HCT116 (cell line): ENCODE results near the gene CHAF1A. TPM values are rescaled to one million over a fixed set of nuclear protein-coding genes. Genes with fewer than 3 reads are reported as not detected.

Experiments used
- ATAC-seq: fragments of 200-7000 bp; cut with Tn5 transposase; 2 replicates; pipeline ENCODE4 v1.9.1; 2020; ENCODE audit warnings: mild to moderate bottlenecking, moderate library complexity
- BruUV-seq: library from RNA; stranded (reverse); fragments of 400-500 nt; replicated peaks from 2 replicates; lab custom pipeline; 2021; lab: Mats Ljungman, UMichigan
- CTCF ChIA-PET: fragments of 300-600 bp; sonication (Branson Sonifier 250); formaldehyde crosslinking; loops from one replicate; lab custom pipeline; 2021; ENCODE audit warnings: antibody characterized with exemption; lab: Charles Lee
- POLR2A ChIA-PET: fragments of 300-600, 350-600 bp; sonication (Branson Sonifier 250); formaldehyde crosslinking; loops from one replicate; lab custom pipeline; 2021; ENCODE audit warnings: antibody characterized with exemption; lab: Charles Lee
- RAD21 ChIA-PET, 2 experiments: fragments of 300-600 bp; sonication (Branson Sonifier 250); formaldehyde crosslinking; loops; one replicate each; lab custom pipeline; 2023; ENCODE audit warnings: low total read pairs in 2 of 2; ENCODE audit not compliant: uncharacterized antibody in 2 of 2, unreplicated experiment in 2 of 2, low non-redundant PET in 1 of 2; lab: Charles Lee
- DNase-seq: peaks from one replicate; pipeline ENCODE4 v3.0.0-alpha.2; 2010; ENCODE audit warnings: low read depth, low spot score
- H2AFZ ChIP-seq: fragments of 200-600 bp; shearing (Covaris generic), sonication (generic); 2 replicates; pipeline ENCODE4 v1.6.1; 2017; ENCODE audit warnings: low read depth, mixed run types, mixed read lengths, antibody characterized with exemption, low read length; ENCODE audit not compliant: poor library complexity, severe bottlenecking
- H3K27ac ChIP-seq: 2 replicates; pipeline ENCODE4 v1.5.1; 2012; ENCODE audit warnings: low read depth, low read length
- H3K27me3 ChIP-seq: fragments of 200-600 bp; sonication (generic); 2 replicates; pipeline ENCODE4 v1.6.1; 2016; ENCODE audit warnings: mixed run types, low read length, mixed read lengths; ENCODE audit not compliant: insufficient read depth
- H3K36me3 ChIP-seq, 2 experiments: fragments of 200-500 bp in 1 of 2; fragments of 200-600 bp in 1 of 2; sonication (Bioruptor generic) in 1 of 2; sonication (generic) in 1 of 2; 2 replicates each; pipeline versions ENCODE4 v1.5.1 to v1.6.1; 2014 to 2016; ENCODE audit warnings: low read length in 2 of 2, inconsistent platforms in 1 of 2, mixed read lengths in 1 of 2, mixed run types in 1 of 2; ENCODE audit not compliant: insufficient read depth in 2 of 2, control insufficient read depth in 1 of 2
- H3K4me1 ChIP-seq, 2 experiments: fragments of 200-600 bp in 1 of 2; sonication (generic) in 1 of 2; 2 replicates each; pipeline versions ENCODE4 v1.5.1 to v1.6.1; 2012 to 2017; ENCODE audit warnings: low read length in 2 of 2, inconsistent platforms in 1 of 2, mild to moderate bottlenecking in 1 of 2, mixed read lengths in 1 of 2, mixed run types in 1 of 2, moderate library complexity in 1 of 2; ENCODE audit not compliant: insufficient read depth in 2 of 2, control insufficient read depth in 1 of 2
- H3K4me2 ChIP-seq: fragments of 200-600 bp; sonication (generic); 2 replicates; pipeline ENCODE4 v1.6.1; 2017; ENCODE audit warnings: mixed run types, low read length, mixed read lengths
- H3K4me3 ChIP-seq, 2 experiments: fragments of 200-600 bp in 1 of 2; sonication (generic) in 1 of 2; replicated peaks in 1 of 2; 2 replicates each; pipeline ENCODE4 v1.5.1; 2011 to 2016; ENCODE audit warnings: low read length in 2 of 2, control low read depth in 1 of 2, low read depth in 1 of 2, mild to moderate bottlenecking in 1 of 2, mixed read lengths in 1 of 2, mixed run types in 1 of 2
- H3K79me2 ChIP-seq: fragments of 200-600 bp; sonication (generic); 2 replicates; pipeline ENCODE4 v1.6.1; 2017; ENCODE audit warnings: mild to moderate bottlenecking, mixed run types, low read length, moderate library complexity, mixed read lengths; ENCODE audit not compliant: insufficient read depth
- H3K9ac ChIP-seq: fragments of 200-600 bp; sonication (generic); 2 replicates; pipeline ENCODE4 v1.6.1; 2016; ENCODE audit warnings: low read length, mixed read lengths
- H3K9me2 ChIP-seq: fragments of 200-600 bp; sonication (generic), shearing (Covaris generic); 2 replicates; pipeline ENCODE4 v1.6.1; 2017; ENCODE audit warnings: mixed run types, mild to moderate bottlenecking, moderate library complexity; ENCODE audit not compliant: insufficient read depth
- H3K9me3 ChIP-seq, 2 experiments: fragments of 200-500 bp in 1 of 2; fragments of 200-600 bp in 1 of 2; sonication (Bioruptor generic) in 1 of 2; sonication (generic) in 1 of 2; 2 replicates each; pipeline ENCODE4 v1.6.1; 2014 to 2017; ENCODE audit warnings: low read length in 2 of 2, mixed read lengths in 2 of 2, inconsistent platforms in 1 of 2, low read depth in 1 of 2, mild to moderate bottlenecking in 1 of 2, mixed run types in 1 of 2, moderate library complexity in 1 of 2; ENCODE audit not compliant: control insufficient read depth in 1 of 2, insufficient read depth in 1 of 2
- H4K20me1 ChIP-seq: fragments of 200-600 bp; sonication (generic), shearing (Covaris generic); 2 replicates; pipeline ENCODE4 v1.6.1; 2017; ENCODE audit warnings: mixed run types, mild to moderate bottlenecking, moderate library complexity; ENCODE audit not compliant: insufficient read depth
- CBX3 ChIP-seq: IDR thresholded peaks from 2 replicates; pipeline ENCODE4 v1.6.1; 2012; ENCODE audit warnings: low read depth
- CEBPB ChIP-seq: IDR thresholded peaks from 2 replicates; pipeline ENCODE4 v1.6.1; 2012; ENCODE audit warnings: low read depth
- CTCF ChIP-seq, 3 experiments: fragments of 200-600 bp in 1 of 3; sonication (generic) in 1 of 3; IDR thresholded peaks in 2 of 3; conservative IDR thresholded peaks in 1 of 3; 2 replicates each; pipeline ENCODE4 v1.5.1; 2012 to 2017; ENCODE audit warnings: low read depth in 2 of 3, low read length in 2 of 3, antibody characterized with exemption in 1 of 3, borderline replicate concordance in 1 of 3, control low read depth in 1 of 3, mild to moderate bottlenecking in 1 of 3, mixed read lengths in 1 of 3, mixed run types in 1 of 3, moderate library complexity in 1 of 3; ENCODE audit not compliant: insufficient read depth in 1 of 3
- ELF1 ChIP-seq: IDR thresholded peaks from 2 replicates; pipeline ENCODE4 v1.6.1; 2012; ENCODE audit warnings: low read depth, borderline replicate concordance
- EZH2 ChIP-seq: fragments of 200-600 bp; sonication (generic); IDR thresholded peaks from 2 replicates; pipeline ENCODE4 v1.6.1; 2017; ENCODE audit warnings: antibody characterized with exemption, mixed run types
- FOSL1 ChIP-seq: IDR thresholded peaks from 2 replicates; pipeline ENCODE4 v1.6.1; 2012; ENCODE audit warnings: low read depth
- SIN3A ChIP-seq: IDR thresholded peaks from 2 replicates; pipeline ENCODE4 v1.6.1; 2012; ENCODE audit warnings: low read depth
- TCF7L2 ChIP-seq: IDR thresholded peaks from 2 replicates; pipeline ENCODE4 v1.7.0; 2011; ENCODE audit warnings: borderline replicate concordance, inconsistent platforms; ENCODE audit not compliant: insufficient read depth, insufficient read length; ENCODE audit errors: extremely low read depth
- YY1 ChIP-seq: IDR thresholded peaks from 2 replicates; pipeline ENCODE4 v1.6.1; 2011; ENCODE audit warnings: low read length, low read depth, moderate library complexity, mild to moderate bottlenecking; ENCODE audit not compliant: insufficient replicate concordance; ENCODE audit errors: extremely low read depth
- ZFX ChIP-seq: fragments of 450-650 bp; IDR thresholded peaks from 2 replicates; pipeline ENCODE4 v1.6.1; 2017
- intact Hi-C: fragments of 100-400 bp; cut with micrococcal nuclease; formaldehyde crosslinking; loops from 2 replicates; pipeline ENCODE4 v1.10.0; 2022
- total RNA-seq: library from RNA; stranded (reverse); gene quantifications from one replicate; pipeline ENCODE4 v1.2.1, GENCODE V29; 2021; ENCODE audit not compliant: unreplicated experiment
- TF ChIP-seq, protein P1 (sequence below): IDR thresholded peaks from 2 replicates; pipeline ENCODE4 v1.6.1; 2012

The CHAF1A gene
- total RNA-seq, 1 experiment from 2014 or later: 69.9 TPM

DNA sequence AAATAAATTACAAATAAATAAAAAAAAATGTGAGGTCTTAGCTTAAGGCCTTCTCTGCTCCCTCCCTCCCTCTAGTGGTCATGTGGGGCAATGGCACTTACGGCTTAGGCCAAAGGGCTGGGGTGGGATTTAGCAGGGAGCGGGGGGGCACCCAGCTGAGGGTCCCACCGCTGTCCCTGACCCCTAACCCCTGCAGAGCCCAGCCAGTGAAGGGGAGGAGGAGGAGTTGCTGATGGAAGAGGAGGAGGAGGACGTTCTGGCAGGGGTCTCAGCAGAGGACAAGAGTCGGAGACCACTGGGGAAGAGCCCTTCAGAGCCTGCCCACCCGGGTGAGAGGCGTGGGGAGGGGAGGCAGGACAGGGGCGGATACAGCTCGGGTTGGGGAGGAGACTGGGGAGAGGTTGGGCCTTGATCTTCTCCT is 49.7 kb upstream of the CHAF1A start:
- Histone ChIP-seq H2AFZ (no peak overlapping the region), H3K36me3 (peaks cover 3 to 4% of the 10 kb centered on the region in 2 experiments; a peak in 2 of 4 replicates), H3K9ac (no peak overlapping the region), H3K27me3 (no peaks in the 10 kb centered on the region), H3K4me2 (no peak overlapping the region), H3K27ac (no peak overlapping the region), H3K9me2 (no peaks in the 10 kb centered on the region), H4K20me1 (no peaks in the 10 kb centered on the region), H3K9me3 (no peaks in the 10 kb centered on the region), H3K4me1 (no peaks in the 10 kb centered on the region), H3K79me2 (no peaks in the 10 kb centered on the region), H3K4me3 (no peak overlapping the region)
- peak; percentile 59 to 79 (median 66); a peak in 5 of 6 replicates for TF ChIP-seq CTCF (IDR thresholded peaks at IDR 0.05 in 2 of 3, conservative IDR thresholded peaks at IDR 0.05 in 1 of 3; ENCODE audit: borderline replicate concordance in 1 of 3, insufficient read depth in 1 of 3, low read depth in 2 of 3, low read length in 2 of 3)
- TF ChIP-seq FOSL1: no peak
- intact Hi-C loops: loop anchor here (1.0 kb wide), 1 partner anchor 85 kb away; no protein-coding TSS in a partner anchor
- ATAC-seq: peak; percentile 77
- no peak for DNase-seq
- ChIA-PET POLR2A (interaction anchor here (0.7 to 2.1 kb wide), 2 partner anchors 10 to 16 kb away, joined by 3 to 10 read pairs; partner anchors contain the start of gene MPND), CTCF (interaction anchor here (0.6 to 2.8 kb wide), 15 partner anchors 9 to 315 kb away, joined by 3 to 52 read pairs (median 3); partner anchors contain the start of genes CHAF1A, MPND and SH3GL1), RAD21 (interaction anchor here (0.7 to 1.9 kb wide), 4 partner anchors 9 to 779 kb away, joined by 3 to 17 read pairs (median 9); partner anchors contain the start of gene MPND (in 1 of the 2))
- no TSS peak for BruUV-seq

- CTCF ChIA-PET: interaction anchor here (1.1 kb wide), 1 partner anchor 87 kb away, joined by 4 read pairs; no protein-coding TSS in a partner anchor
- no peaks in the 10 kb centered on the region for H3K4me1 ChIP-seq
- no peaks in the 10 kb centered on the region for H3K79me2 ChIP-seq
- intact Hi-C loops: no loop called here
- no peak overlapping the region for H3K4me2 ChIP-seq
- RAD21 ChIA-PET: no interaction called here
- no TSS peak for BruUV-seq
- no peak for TF ChIP-seq ELF1
- TF ChIP-seq CBX3: no peak
- TF ChIP-seq CEBPB: no peak
- TF ChIP-seq, protein P1, sequence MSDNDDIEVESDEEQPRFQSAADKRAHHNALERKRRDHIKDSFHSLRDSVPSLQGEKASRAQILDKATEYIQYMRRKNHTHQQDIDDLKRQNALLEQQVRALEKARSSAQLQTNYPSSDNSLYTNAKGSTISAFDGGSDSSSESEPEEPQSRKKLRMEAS: no peak
- no peak for TF ChIP-seq CTCF (IDR thresholded peaks at IDR 0.05 in 2 of 3, conservative IDR thresholded peaks at IDR 0.05 in 1 of 3; ENCODE audit: borderline replicate concordance in 1 of 3, insufficient read depth in 1 of 3, low read depth in 2 of 3, low read length in 2 of 3)
- TF ChIP-seq TCF7L2: no peak
- TF ChIP-seq YY1: no peak
- no peak for TF ChIP-seq SIN3A
- no peak for TF ChIP-seq ZFX
- TF ChIP-seq EZH2: no peak
- H3K27ac ChIP-seq: no peak overlapping the region; the same call in 1 of the 2 replicates
- DNase-seq (no peak), ATAC-seq (no peak)
- H3K36me3 ChIP-seq: peaks cover 3 to 4% of the 10 kb centered on the region in 2 experiments; a peak in 2 of 4 replicates
- POLR2A ChIA-PET: interaction anchor here (0.6 kb wide), 1 partner anchor 108 kb away, joined by 3 read pairs; the partner anchor contains the start of gene YJU2
- no peaks in the 10 kb centered on the region for H3K9me3 ChIP-seq
- H3K9me2 ChIP-seq: no peaks in the 10 kb centered on the region
- H3K4me3 ChIP-seq: no peak overlapping the region
- H2AFZ ChIP-seq: no peak overlapping the region
- no peak overlapping the region for H3K9ac ChIP-seq
- no peaks in the 10 kb centered on the region for H4K20me1 ChIP-seq
- no peaks in the 10 kb centered on the region for H3K27me3 ChIP-seq
Measured at GRCh38 chr19:4354282-4354681, 48.2 kb upstream of the CHAF1A start.
